GM18867 (cell line): ENCODE data around the gene PTPRN2.
"Not testable (repeated sequence)": the region's sequence is repeated elsewhere in the genome, so short reads cannot be mapped to it uniquely, and the experiment has no call there.

Experiments
- ATAC-seq: cut with Tn5 transposase; IDR thresholded peaks from one replicate; pipeline ENCODE4 v1.9.1; 2021; ENCODE audit warnings: mild to moderate bottlenecking, moderate library complexity; ENCODE audit not compliant: unreplicated experiment

The PTPRN2 gene

GRCh38 chr7:157787275-157787701 is 800.3 kb downstream of the PTPRN2 start:
- no peak for ATAC-seq

GRCh38 chr7:157786375-157787274 is 801.0 kb downstream of the PTPRN2 start:
- ATAC-seq = no peak

- ATAC-seq = no peak
Measured at GRCh38 chr7:157785486-157786186, 802.0 kb downstream of the PTPRN2 start.

DNA sequence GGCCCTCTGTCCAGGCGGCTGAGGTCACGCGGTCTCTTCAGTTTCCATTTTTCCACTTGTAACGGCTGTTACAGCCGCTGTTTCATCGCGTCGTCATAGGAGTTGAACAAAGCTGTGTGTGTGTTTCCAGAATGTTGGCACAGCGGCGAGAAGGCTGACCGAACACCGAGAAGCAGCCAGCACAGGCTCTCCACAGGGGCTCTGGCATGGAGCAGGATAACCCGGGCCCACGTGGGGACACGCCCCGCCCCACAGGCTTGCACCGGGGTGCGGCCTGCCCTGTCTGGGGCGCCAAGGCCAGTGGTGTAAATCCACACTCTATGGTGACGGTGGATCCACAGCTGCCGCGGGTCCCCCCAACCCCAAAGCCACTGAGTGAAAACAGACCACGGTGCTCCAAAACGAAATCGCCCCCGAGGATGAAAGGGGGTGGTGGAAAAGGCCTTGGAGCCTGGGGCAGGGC is 802.6 kb downstream of the PTPRN2 start:
- ATAC-seq = no peak

DNA sequence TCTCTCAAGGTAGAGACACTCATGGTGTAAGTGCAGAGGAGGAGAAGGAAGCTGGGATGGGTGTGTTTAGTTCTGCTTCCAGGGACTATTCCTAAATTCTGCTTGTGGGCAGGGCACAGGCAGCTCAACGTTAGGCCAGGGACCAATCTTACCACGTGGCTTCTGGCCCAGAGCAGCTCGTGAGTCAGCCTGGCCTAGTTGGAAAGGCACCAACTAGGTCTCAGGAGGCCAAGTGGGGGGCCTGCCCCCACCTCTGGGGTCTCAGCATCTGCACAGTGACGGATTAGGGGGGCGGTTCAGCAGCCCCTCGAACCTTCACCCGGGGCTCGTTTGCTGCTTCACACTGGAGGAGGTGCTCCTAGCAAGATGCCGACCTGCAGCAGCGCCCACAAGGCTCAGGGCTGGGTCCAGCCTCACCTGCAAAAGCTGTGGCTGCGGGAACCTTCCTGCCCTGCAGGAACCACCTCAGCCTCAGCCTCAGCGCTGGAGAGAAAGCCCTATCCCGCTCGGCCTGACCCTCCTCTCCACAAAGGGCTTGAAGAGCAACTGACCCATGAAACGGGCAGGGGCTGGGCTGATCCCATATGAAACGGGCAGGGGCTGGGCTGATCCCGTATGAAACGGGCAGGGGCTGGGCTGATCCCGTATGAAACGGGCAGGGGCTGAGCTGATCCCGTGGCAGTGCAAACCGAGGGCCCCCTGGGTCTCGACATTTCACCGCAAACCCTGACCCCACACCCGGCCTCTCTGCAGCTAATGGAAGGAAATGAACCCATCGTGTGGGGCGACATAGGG is 803.4 kb downstream of the PTPRN2 start:
- no peak for ATAC-seq

- no peak for ATAC-seq
Measured at GRCh38 chr7:157782041-157782440, 805.6 kb downstream of the PTPRN2 start.

- ATAC-seq = no peak
Measured at GRCh38 chr7:157780721-157781120, 806.9 kb downstream of the PTPRN2 start.

- no peak for ATAC-seq
Measured at GRCh38 chr7:157780312-157780711, 807.3 kb downstream of the PTPRN2 start.

DNA sequence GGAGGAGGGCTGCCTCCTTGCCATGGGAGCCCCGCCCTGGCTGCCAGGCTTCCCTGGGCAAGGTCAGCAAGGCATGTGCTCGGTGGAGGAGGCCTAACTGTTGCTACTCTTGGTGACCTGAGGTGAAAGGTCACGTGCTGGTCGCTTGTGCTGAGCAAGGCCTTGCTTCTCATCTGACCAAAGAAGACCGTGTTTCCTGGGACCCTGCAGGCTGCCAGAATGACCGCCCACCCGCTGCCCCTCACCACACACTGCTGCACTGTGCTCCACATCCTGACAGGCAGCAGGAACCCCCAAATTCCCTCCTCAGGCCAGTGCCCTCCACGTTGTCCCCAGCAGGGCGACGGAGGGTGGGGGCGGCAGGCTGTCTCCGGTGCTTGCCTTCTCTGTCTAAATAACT is 808.4 kb downstream of the PTPRN2 start:
- ATAC-seq = no peak

- not testable (repeated sequence) for ATAC-seq
Measured at GRCh38 chr7:157777194-157777762, 810.3 kb downstream of the PTPRN2 start.

DNA sequence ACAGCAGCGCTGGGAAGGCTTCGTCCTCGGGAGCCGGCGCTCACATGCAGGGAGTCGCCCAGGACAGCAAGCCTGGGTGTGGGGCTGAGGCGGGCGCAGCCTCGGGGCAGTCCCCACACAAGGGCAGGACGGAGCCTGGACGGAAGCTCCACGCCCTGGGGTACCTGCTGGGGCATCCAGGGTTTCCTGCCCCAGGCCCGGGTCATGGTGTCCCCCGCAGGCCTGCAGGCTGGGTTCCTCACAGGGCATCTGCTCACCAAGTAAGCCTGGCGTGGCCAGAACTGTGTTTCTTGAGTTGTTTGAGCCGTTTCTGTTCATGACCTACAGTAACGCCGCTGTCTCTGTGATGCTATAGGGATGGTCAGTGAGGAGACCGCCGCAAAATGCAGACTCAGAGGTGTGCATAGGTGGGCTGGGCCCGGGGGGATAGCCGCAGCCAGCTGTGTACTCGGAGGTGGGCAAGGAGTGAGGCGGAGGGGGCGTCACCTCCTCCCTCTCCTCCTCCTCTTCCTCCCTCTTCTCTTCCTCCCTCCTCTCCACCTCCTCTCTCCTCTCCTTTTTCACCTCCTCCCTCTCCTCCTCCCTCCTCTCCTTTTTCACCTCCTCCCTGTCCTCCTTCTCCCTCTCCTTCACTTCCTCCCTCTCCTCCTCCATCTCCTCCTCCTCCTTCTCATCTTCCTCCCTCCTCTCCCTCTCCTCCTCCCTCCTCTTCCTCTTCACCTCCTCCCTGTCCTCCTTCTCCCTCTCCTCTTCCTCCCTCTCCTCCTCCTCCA is 811.9 kb downstream of the PTPRN2 start:
- no peak for ATAC-seq

DNA sequence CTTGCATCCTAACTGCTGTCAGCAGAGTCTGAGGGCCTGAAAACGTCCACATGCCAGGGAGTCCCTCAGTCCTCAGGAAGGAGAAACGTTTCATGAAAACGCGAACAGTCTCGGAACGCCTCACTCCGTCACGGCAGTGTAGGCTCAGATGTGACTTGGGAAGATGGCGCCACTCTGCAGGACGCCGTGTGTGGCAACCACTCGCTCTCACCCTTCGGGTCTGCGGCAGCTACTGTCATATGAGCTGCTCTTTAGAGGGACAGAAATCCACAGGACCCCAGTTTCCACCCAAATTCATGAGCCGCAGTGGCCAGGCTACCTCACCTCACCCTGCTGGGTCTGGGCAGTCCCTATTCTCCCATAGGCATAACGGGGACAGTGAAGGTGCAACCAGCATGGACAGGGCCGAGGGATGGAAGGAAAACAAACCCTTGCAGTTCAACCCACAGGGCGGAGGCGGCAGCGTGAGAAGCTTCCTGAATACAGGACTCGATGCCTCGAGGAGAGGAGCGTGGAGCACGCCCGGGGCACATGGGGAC is 812.5 kb downstream of the PTPRN2 start:
- no peak for ATAC-seq

DNA sequence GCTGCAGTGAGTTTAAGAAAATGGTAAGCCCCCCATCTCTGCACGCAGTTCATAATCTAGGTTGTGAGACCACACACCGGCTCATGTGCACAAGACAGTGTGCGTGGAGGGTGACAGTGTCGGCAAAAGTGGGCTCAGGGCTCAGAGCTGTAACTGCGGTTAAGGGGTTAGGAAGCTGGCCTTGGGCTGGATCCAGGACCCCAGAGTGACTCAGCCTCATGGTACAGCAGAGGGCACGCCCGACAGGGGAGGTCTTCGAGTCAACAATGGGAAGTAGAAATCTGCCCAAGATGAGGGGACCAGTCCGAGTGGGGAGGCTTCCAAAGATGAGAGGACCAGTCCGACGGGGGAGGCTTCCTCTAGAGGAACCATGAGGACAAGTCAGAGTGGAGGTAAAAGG is 813.1 kb downstream of the PTPRN2 start:
- no peak for ATAC-seq

- ATAC-seq = no peak
Measured at GRCh38 chr7:157773361-157773760, 814.3 kb downstream of the PTPRN2 start.

- no peak for ATAC-seq
Measured at GRCh38 chr7:157772486-157773130, 815.0 kb downstream of the PTPRN2 start.

DNA sequence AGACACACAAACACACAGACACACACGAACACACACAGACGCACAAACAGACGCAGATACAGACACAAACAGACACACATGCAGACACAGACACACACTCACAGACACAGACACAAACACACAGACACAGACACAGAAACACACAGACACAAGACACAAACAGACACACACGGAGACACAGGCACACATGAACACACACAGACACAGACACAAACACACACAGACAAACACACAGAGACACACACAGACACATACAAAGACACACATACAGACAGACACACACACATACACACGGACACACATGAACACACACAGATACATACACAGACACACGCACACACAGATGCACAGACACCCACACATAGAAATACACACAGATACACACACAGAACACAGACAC is 815.9 kb downstream of the PTPRN2 start:
- ATAC-seq = no peak

- ATAC-seq = no peak
Measured at GRCh38 chr7:157770716-157771320, 816.8 kb downstream of the PTPRN2 start.

DNA sequence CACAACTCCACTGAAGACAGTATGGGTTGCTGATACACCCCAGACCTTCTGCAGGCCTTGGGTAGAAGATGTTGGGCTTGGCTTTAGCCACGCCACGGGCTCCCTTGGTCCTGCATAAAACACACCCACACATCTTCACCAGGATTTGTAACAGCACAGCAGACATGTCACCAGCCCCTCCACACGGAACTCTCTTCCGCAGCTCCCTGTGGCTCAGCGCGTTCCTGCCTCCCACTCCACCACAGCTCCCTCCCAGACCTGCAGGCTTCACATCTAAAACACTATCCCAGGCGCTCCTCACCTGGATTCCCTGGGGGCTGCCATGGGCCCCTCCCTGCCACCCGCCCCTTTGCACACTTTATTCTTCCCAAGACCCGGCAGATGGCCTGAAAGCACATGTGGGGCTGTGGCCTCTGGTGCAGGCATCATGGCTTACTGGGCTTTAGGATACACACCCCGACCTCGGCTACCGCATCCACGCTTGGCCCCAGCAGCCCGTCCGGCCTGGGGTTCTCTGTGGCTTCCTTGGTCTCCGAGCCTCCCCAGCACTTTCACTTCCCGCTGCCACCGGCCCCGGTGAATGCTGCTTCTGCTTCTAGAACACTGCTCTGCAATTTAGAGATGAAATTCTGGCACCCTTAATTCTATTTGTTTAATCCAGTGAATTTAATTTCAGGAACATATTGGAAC is 818.0 kb downstream of the PTPRN2 start:
- no peak for ATAC-seq
